ENCODE data around the gene A2M.

The A2M gene

GRCh38 chr12:9052610-9053009 is 63.1 kb downstream of the A2M start:
- H3K4me3 ChIP-seq (ENCODE audit: low read length): no peak overlapping the region
- no peak for DNase-seq (ENCODE audit: low read depth, low spot score)

DNA sequence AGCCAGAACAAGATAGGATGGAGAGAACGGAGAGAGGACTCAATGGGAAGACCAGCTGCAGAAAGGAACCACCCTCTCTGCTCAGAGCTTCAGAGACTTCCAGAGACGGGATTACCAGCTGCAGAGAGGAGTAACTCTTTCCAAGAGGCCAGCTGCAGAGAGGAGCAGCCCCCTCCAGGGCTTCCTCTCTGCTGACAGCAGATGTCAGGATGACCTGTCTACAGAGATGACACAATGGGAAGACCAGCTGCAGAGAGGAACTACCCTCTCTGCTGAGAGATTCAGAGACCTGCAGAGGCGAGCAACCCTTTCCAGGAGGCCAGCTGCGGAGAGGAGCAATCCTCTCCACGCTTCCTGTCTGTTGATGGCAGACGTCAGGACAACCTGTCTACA is 64.6 kb downstream of the A2M start:
- no peak for DNase-seq (ENCODE audit: low read depth, low spot score)

DNA sequence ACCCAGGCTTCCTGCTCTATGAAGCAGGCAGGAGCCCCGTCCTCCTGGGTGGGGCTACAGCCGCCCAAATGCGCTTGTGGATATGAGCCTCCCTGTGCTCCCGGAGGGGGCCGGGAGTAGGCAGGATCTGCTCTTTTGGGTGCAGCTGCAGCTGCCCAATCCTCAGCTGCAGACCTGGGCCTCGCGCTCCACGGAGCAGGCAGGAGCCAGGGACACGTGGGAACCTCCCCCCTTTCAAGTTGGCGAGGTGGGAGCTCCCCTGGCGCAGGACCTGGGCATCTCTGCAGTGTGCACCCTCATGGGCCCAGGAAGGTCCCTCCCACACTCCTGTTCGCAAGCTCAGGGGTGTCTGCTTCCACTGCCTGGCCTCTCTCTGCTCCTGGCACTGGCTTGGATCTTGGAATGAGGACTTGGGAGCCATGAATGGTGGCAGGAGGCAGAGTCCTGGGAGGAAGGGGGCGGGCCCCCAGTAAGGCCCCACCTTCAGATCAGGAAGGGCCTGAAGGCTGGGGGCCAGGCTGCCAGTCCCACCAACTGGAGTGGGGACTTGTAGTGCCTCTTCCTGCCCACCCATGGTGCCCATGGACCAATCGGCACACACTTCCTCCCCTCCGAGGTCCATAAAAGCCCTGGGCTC is 65.1 kb downstream of the A2M start:
- H3K4me3 ChIP-seq (ENCODE audit: low read length): no peak overlapping the region
- no peak for DNase-seq (ENCODE audit: low read depth, low spot score)

More for the DNA sequence above, 64.6 kb downstream of the A2M start:
- H3K4me3 ChIP-seq (ENCODE audit: low read length): no peak overlapping the region

DNA sequence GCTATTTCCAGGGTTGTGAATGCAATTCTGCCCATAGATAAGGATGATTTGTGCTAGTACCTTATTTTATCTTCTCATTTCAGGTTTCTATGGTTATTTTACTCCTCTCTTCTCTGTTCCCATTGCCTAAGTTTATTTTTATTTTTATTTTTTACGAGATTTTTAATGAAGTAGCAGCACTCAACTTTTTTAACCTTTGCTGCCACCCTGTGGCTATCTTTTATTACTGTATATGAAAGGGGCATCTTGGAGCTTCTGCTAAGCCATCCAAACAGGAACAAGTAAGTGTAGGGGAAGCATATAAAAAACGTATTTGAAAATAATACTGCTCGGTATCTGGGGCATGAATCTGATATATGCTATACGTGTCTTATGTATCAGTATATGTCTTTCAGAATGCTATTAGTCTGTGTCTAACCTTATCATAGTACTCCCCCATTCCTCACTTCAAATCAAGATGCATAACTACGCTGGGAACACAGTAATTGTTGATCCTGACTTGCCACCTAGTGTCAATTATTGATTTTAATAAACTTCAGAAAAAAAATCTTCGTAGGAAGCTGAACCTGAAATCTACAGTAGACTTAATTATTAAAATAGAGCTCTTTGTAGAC is 66.1 kb downstream of the A2M start:
- H3K4me3 ChIP-seq (ENCODE audit: low read length): no peak overlapping the region
- DNase-seq (ENCODE audit: low read depth, low spot score): peak; percentile 42

DNA sequence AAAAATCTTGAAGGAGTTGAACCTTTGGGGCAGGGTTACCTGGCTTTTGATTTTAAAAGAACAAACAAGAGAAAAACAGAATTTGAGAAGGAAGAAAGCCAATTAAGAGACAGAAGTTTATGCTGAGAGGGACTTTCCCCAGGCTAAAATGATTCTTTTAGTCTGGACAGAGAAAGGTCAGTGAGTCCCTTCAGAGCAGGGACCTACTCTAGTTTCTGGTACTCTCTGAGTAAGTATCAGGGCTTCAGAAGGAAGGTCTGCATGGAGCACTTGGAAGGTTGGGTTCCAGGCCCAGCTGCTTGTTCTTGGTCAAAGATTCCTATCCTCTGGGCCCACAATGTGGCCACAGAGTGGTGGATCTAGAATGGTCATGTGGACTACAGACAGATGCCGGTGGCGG is 66.8 kb downstream of the A2M start:
- no peak for DNase-seq (ENCODE audit: low read depth, low spot score)
- H3K4me3 ChIP-seq (ENCODE audit: low read length): no peak overlapping the region

GRCh38 chr12:9047105-9047504 is 68.6 kb downstream of the A2M start:
- H3K4me3 ChIP-seq (ENCODE audit: low read length): no peak overlapping the region
- no peak for DNase-seq (ENCODE audit: low read depth, low spot score)

- no peak overlapping the region for H3K4me3 ChIP-seq (ENCODE audit: low read length)
- DNase-seq (ENCODE audit: low read depth, low spot score): no peak
These were observed 72.0 kb downstream of the A2M start for GRCh38 chr12:9043766-9044165.

DNA sequence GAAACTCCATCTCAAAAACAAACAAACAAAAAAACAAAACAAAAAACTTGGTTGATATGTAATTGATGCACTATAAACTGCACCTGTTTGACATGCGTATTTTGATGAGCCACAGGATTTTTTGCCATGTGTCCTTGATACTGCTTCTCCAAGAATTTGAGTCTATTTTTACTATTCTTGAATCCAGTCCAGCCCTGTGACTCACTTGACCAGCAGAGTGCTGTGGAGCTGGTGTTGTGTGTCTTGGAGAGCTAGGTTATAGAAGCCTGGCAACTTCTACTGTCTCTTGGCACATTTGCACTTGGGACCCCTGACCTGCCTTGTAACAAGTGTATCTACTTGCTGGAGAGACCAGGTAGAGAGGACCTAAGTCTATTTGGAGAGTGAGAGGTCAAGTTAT is 74.4 kb downstream of the A2M start:
- no peak for DNase-seq (ENCODE audit: low read depth, low spot score)
- no peak overlapping the region for H3K4me3 ChIP-seq (ENCODE audit: low read length)

GRCh38 chr12:9040484-9041186 is 75.1 kb downstream of the A2M start:
- no peak for DNase-seq (ENCODE audit: low read depth, low spot score)
- H3K4me3 ChIP-seq (ENCODE audit: low read length): no peak overlapping the region

DNA sequence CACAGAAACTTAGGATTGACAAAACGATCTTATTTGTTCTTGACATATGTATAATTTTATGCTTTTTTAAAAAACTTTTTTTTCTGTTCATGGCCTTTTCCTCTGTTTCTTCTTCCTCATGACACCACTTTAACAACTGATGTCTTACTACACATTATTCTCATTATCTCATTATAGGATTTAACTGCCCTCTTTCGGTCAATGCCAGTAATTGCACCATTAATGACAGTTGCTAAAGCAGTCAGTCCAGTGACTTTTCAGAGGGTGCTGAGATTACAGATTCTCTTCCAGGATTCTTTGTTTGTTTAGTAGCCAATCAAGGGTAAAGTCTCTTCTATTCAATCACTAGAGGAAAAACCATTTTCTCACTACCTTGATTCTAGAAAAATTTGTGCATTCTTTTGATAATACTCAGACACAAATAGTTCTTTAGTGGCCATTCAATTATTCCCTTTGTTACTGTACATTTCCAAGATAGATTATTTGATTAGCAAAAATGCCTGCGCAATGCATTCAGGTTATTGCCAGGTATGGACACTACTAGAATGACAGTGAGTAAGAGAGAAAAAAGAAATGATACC is 76.2 kb downstream of the A2M start:
- H3K4me3 ChIP-seq (ENCODE audit: low read length): no peak overlapping the region
- peak; percentile 37 for DNase-seq (ENCODE audit: low read depth, low spot score)

- H3K4me3 ChIP-seq (ENCODE audit: low read length): no peak overlapping the region
- DNase-seq (ENCODE audit: low read depth, low spot score): no peak
These were observed 78.3 kb downstream of the A2M start for GRCh38 chr12:9037431-9037830.

- no peak overlapping the region for H3K4me3 ChIP-seq (ENCODE audit: low read length)
- DNase-seq (ENCODE audit: low read depth, low spot score): no peak
These were observed 79.5 kb downstream of the A2M start for GRCh38 chr12:9036227-9036626.

DNA sequence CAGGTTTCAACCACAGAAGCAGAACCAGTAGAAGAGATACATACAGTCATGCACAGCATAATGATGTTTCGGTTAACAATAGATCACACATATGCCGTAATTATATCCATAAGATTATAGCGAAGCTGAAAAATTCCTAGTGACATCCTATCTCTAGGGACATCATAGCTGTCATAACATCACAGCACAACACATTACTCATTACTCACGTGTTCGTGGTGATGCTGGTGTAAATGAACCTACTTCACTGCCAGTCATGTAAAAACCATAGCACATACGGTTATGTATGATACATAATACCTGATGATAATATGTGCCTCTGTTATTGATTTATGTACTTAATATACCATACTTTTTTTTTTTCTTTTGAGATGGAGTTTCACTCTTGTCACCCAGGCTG is 81.6 kb downstream of the A2M start:
- DNase-seq (ENCODE audit: low read depth, low spot score): no peak
- no peak overlapping the region for H3K4me3 ChIP-seq (ENCODE audit: low read length)

GRCh38 chr12:9033265-9033887 is 82.3 kb downstream of the A2M start:
- no peak overlapping the region for H3K4me3 ChIP-seq (ENCODE audit: low read length)
- DNase-seq (ENCODE audit: low read depth, low spot score): no peak

- DNase-seq (ENCODE audit: low read depth, low spot score): no peak
These were observed 83.3 kb downstream of the A2M start for GRCh38 chr12:9032202-9032964.

DNA sequence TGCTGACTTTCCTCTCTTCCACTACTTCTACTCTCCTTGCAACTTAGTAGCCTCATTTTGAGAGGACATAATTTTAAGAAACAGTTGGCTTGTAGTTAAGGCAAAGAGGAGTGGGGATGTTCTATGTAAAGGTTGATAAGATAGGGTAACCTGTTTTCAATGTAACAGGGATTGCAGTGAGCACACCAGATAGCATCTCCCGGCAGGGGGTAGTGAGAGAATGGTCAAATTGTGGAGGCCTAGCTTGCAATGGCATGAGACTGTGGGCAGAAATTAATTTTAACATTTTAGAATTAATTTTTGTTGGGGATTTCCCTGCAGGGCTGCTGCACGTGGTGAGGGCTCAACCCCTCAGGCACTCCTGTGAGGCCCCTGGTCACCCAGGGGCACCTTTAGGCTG is 84.9 kb downstream of the A2M start:
- H3K4me3 ChIP-seq (ENCODE audit: low read length): no peak overlapping the region
- no peak for DNase-seq (ENCODE audit: low read depth, low spot score)

More at GRCh38 chr12:9032202-9032964, 83.3 kb downstream of the A2M start:
- no peak overlapping the region for H3K4me3 ChIP-seq (ENCODE audit: low read length)

DNA sequence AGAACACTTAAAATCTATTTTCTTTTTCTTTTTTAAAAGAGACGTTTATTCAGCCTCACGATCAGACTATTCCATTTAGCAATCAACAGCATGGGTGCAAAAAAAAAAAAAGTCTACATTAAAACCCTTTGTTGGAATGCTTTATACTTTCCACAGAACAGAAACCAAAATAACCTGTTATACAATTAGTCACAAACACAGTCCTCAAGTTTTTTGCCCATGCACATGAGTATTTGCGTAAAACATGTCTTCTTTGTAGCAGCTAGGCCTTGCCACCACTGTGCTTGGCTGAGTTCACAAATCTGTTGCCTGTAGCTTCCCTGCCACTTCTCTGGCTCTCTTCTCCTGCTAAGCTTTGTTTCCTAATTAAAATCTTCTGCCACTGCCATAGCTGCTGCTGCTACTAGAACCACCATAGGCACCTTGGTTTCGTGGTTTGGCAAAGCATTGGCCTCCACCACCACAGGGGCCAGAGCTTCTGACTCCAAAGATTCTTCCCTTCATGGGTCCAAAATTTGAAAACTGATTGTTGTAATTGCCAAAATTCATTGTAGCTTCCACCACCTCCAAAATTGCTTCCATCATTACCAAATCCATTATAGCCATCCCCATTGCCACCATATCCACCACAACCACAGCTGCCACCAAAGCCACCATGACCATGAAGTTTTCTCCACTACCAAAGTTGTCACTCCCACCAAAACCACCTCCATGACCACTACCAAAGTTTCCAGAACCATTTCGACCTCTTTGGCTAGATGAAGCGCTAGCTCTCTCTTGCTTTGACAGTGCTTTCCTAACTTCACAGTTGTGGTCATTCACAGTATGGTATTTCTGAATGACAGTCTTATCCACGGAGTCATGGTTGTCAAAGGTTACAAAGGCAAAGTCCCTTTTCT is 88.3 kb downstream of the A2M start:
- no peak for DNase-seq (ENCODE audit: low read depth, low spot score)
- no peak overlapping the region for H3K4me3 ChIP-seq (ENCODE audit: low read length)

- H3K4me3 ChIP-seq (ENCODE audit: low read length): no peak overlapping the region
These were observed 91.2 kb downstream of the A2M start for GRCh38 chr12:9024512-9024911.

More at GRCh38 chr12:9024512-9024911, 91.2 kb downstream of the A2M start:
- DNase-seq (ENCODE audit: low read depth, low spot score): no peak

Data from Jurkat, Clone E6-1 (cell line).